A673 (cell line): ENCODE results near the gene MAP2K3.

Experiments used
- CTCF ChIP-seq: fragments of 300-800, 200-600 bp; sonication (generic); conservative IDR thresholded peaks from 2 replicates; pipeline ENCODE4 v1.5.1; 2017; ENCODE audit warnings: low read depth, mild to moderate bottlenecking, antibody characterized with exemption, low read length, moderate library complexity, mixed read lengths
- EZH2 ChIP-seq: fragments of 200-600 bp; sonication (generic); IDR thresholded peaks from 2 replicates; pipeline ENCODE4 v1.6.1; 2017; ENCODE audit warnings: borderline replicate concordance, low read depth, mild to moderate bottlenecking, mixed read lengths, antibody characterized with exemption, low read length; ENCODE audit not compliant: poor library complexity, severe bottlenecking

GRCh38 chr17:21351366-21352065 is 67.0 kb downstream of the MAP2K3 start:
- no peak for TF ChIP-seq CTCF
- no peak for TF ChIP-seq EZH2
